ENCODE data around the gene EPSTI1.

DNA sequence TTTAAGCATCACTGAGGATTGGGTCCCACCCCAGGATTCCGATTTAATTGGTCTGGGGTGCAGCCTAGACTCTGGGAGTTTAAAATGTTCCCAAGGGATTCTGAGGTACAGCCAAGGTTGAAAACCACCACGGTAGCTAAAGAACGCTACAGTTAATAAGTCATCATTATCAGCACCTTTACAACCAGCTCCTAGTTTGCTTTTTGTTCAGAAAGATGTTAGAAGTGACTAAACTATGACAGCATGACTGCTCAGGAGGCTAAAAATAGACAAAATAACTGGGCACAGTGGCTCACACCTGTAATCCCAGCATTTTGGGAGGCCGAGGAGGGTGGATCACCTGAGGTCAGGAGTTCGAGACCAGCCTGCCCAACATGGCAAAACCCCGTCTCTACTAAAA is 11.7 kb upstream of the EPSTI1 start:
- no peak for TF ChIP-seq POLR2A (IDR thresholded peaks at IDR 0.05)
- TF ChIP-seq, protein P1, sequence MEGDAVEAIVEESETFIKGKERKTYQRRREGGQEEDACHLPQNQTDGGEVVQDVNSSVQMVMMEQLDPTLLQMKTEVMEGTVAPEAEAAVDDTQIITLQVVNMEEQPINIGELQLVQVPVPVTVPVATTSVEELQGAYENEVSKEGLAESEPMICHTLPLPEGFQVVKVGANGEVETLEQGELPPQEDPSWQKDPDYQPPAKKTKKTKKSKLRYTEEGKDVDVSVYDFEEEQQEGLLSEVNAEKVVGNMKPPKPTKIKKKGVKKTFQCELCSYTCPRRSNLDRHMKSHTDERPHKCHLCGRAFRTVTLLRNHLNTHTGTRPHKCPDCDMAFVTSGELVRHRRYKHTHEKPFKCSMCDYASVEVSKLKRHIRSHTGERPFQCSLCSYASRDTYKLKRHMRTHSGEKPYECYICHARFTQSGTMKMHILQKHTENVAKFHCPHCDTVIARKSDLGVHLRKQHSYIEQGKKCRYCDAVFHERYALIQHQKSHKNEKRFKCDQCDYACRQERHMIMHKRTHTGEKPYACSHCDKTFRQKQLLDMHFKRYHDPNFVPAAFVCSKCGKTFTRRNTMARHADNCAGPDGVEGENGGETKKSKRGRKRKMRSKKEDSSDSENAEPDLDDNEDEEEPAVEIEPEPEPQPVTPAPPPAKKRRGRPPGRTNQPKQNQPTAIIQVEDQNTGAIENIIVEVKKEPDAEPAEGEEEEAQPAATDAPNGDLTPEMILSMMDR (IDR thresholded peaks at IDR 0.05) = no peak
